HEK293 (cell line): ENCODE measurements around the gene ABCC11.

Experiments
- BCL6B ChIP-seq: fragments of 450-650 bp; formaldehyde crosslinking; IDR thresholded peaks from 2 replicates; pipeline ENCODE4 v1.5.1; 2017; ENCODE audit warnings: missing biosample characterization, missing genetic modification characterization
- GLIS1 ChIP-seq: fragments of 450-650 bp; formaldehyde crosslinking; IDR thresholded peaks from 2 replicates; pipeline ENCODE4 v1.5.1; 2016; ENCODE audit warnings: missing biosample characterization, missing genetic modification characterization
- KLF16 ChIP-seq: fragments of 450-650 bp; formaldehyde crosslinking; IDR thresholded peaks from 2 replicates; pipeline ENCODE4 v1.5.1; 2017; ENCODE audit warnings: missing biosample characterization, missing genetic modification characterization
- PATZ1 ChIP-seq: fragments of 450-650 bp; formaldehyde crosslinking; IDR thresholded peaks from 2 replicates; pipeline ENCODE4 v1.5.1; 2016; ENCODE audit warnings: missing biosample characterization, missing genetic modification characterization
- PBX3 ChIP-seq: sonication (generic); formaldehyde crosslinking; IDR thresholded peaks from 2 replicates; pipeline ENCODE4 v1.8.1; 2022; ENCODE audit warnings: mild to moderate bottlenecking, moderate library complexity, missing genetic modification reagents
- ZBTB48 ChIP-seq: fragments of 450-650 bp; formaldehyde crosslinking; IDR thresholded peaks from 2 replicates; pipeline ENCODE4 v1.5.1; 2016; ENCODE audit warnings: missing biosample characterization, missing genetic modification characterization
- ZFP3 ChIP-seq: fragments of 450-650 bp; formaldehyde crosslinking; IDR thresholded peaks from 2 replicates; pipeline ENCODE4 v1.5.1; 2016; ENCODE audit warnings: low read depth, missing biosample characterization, missing genetic modification characterization
- ZFP69B ChIP-seq: fragments of 450-650 bp; formaldehyde crosslinking; IDR thresholded peaks from 2 replicates; pipeline ENCODE4 v1.5.1; 2016; ENCODE audit warnings: missing biosample characterization, missing genetic modification characterization
- ZIC2 ChIP-seq: fragments of 450-650 bp; formaldehyde crosslinking; IDR thresholded peaks from 2 replicates; pipeline ENCODE4 v1.5.1; 2016; ENCODE audit warnings: missing biosample characterization, missing genetic modification characterization
- ZNF10 ChIP-seq: fragments of 450-650 bp; formaldehyde crosslinking; IDR thresholded peaks from 2 replicates; pipeline ENCODE4 v1.5.1; 2017; ENCODE audit warnings: missing biosample characterization, missing genetic modification characterization
- ZNF175 ChIP-seq: fragments of 450-650 bp; formaldehyde crosslinking; IDR thresholded peaks from 2 replicates; pipeline ENCODE4 v1.5.1; 2016; ENCODE audit warnings: missing biosample characterization, missing genetic modification characterization
- ZNF184 ChIP-seq: fragments of 450-650 bp; IDR thresholded peaks from 2 replicates; pipeline ENCODE4 v1.5.1; 2018; ENCODE audit warnings: missing biosample characterization, mild to moderate bottlenecking, missing genetic modification characterization
- ZNF24 ChIP-seq: fragments of 450-650 bp; formaldehyde crosslinking; IDR thresholded peaks from 2 replicates; pipeline ENCODE4 v1.5.1; 2016; ENCODE audit warnings: missing biosample characterization, missing genetic modification characterization
- ZNF248 ChIP-seq: fragments of 450-650 bp; formaldehyde crosslinking; IDR thresholded peaks from 2 replicates; pipeline ENCODE4 v1.5.1; 2017; ENCODE audit warnings: missing biosample characterization, missing genetic modification characterization
- ZNF404 ChIP-seq: fragments of 450-650 bp; formaldehyde crosslinking; IDR thresholded peaks from 2 replicates; pipeline ENCODE4 v1.5.1; 2017; ENCODE audit warnings: missing biosample characterization, missing genetic modification characterization
- ZNF423 ChIP-seq: fragments of 450-650 bp; formaldehyde crosslinking; IDR thresholded peaks from 2 replicates; pipeline ENCODE4 v1.5.1; 2016; ENCODE audit warnings: missing biosample characterization, missing genetic modification characterization
- ZNF449 ChIP-seq: fragments of 450-650 bp; formaldehyde crosslinking; IDR thresholded peaks from 2 replicates; pipeline ENCODE4 v1.5.1; 2017; ENCODE audit warnings: missing biosample characterization, mild to moderate bottlenecking, missing genetic modification characterization, moderate library complexity
- ZNF513 ChIP-seq: fragments of 450-650 bp; IDR thresholded peaks from 2 replicates; pipeline ENCODE4 v1.5.1; 2018; ENCODE audit warnings: missing biosample characterization, missing genetic modification characterization
- ZNF692 ChIP-seq: fragments of 450-650 bp; formaldehyde crosslinking; IDR thresholded peaks from 2 replicates; pipeline ENCODE4 v1.5.1; 2016; ENCODE audit warnings: missing biosample characterization, missing genetic modification characterization
- ZNF701 ChIP-seq: fragments of 450-650 bp; formaldehyde crosslinking; IDR thresholded peaks from 2 replicates; pipeline ENCODE4 v1.5.1; 2016; ENCODE audit warnings: missing biosample characterization, missing genetic modification characterization
- ZNF785 ChIP-seq: fragments of 450-650 bp; formaldehyde crosslinking; IDR thresholded peaks from 2 replicates; pipeline ENCODE4 v1.5.1; 2016; ENCODE audit warnings: missing biosample characterization, missing genetic modification characterization
- TF ChIP-seq, protein P1 (sequence below): fragments of 450-650 bp; IDR thresholded peaks from 2 replicates; pipeline ENCODE4 v1.5.1; 2018; ENCODE audit warnings: missing biosample characterization, mild to moderate bottlenecking, missing genetic modification characterization
- TF ChIP-seq, protein P2 (sequence below): fragments of 450-650 bp; formaldehyde crosslinking; conservative IDR thresholded peaks from 2 replicates; pipeline ENCODE4 v1.5.1; 2016; ENCODE audit warnings: low read depth, missing biosample characterization, missing genetic modification characterization

ABCC11 gene

GRCh38 chr16:48164907-48165715 is 82.2 kb downstream of the ABCC11 start (continued):
- TF ChIP-seq, protein P1, sequence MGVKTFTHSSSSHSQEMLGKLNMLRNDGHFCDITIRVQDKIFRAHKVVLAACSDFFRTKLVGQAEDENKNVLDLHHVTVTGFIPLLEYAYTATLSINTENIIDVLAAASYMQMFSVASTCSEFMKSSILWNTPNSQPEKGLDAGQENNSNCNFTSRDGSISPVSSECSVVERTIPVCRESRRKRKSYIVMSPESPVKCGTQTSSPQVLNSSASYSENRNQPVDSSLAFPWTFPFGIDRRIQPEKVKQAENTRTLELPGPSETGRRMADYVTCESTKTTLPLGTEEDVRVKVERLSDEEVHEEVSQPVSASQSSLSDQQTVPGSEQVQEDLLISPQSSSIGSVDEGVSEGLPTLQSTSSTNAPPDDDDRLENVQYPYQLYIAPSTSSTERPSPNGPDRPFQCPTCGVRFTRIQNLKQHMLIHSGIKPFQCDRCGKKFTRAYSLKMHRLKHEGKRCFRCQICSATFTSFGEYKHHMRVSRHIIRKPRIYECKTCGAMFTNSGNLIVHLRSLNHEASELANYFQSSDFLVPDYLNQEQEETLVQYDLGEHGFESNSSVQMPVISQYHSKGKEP (tag by site-specific recombination): no peak
- TF ChIP-seq BCL6B (tag by site-specific recombination): no peak
- TF ChIP-seq ZNF513 (tag by site-specific recombination): no peak
- no peak for TF ChIP-seq ZNF10
- TF ChIP-seq PATZ1 (tag by site-specific recombination): peak; percentile 76
- TF ChIP-seq, protein P2, sequence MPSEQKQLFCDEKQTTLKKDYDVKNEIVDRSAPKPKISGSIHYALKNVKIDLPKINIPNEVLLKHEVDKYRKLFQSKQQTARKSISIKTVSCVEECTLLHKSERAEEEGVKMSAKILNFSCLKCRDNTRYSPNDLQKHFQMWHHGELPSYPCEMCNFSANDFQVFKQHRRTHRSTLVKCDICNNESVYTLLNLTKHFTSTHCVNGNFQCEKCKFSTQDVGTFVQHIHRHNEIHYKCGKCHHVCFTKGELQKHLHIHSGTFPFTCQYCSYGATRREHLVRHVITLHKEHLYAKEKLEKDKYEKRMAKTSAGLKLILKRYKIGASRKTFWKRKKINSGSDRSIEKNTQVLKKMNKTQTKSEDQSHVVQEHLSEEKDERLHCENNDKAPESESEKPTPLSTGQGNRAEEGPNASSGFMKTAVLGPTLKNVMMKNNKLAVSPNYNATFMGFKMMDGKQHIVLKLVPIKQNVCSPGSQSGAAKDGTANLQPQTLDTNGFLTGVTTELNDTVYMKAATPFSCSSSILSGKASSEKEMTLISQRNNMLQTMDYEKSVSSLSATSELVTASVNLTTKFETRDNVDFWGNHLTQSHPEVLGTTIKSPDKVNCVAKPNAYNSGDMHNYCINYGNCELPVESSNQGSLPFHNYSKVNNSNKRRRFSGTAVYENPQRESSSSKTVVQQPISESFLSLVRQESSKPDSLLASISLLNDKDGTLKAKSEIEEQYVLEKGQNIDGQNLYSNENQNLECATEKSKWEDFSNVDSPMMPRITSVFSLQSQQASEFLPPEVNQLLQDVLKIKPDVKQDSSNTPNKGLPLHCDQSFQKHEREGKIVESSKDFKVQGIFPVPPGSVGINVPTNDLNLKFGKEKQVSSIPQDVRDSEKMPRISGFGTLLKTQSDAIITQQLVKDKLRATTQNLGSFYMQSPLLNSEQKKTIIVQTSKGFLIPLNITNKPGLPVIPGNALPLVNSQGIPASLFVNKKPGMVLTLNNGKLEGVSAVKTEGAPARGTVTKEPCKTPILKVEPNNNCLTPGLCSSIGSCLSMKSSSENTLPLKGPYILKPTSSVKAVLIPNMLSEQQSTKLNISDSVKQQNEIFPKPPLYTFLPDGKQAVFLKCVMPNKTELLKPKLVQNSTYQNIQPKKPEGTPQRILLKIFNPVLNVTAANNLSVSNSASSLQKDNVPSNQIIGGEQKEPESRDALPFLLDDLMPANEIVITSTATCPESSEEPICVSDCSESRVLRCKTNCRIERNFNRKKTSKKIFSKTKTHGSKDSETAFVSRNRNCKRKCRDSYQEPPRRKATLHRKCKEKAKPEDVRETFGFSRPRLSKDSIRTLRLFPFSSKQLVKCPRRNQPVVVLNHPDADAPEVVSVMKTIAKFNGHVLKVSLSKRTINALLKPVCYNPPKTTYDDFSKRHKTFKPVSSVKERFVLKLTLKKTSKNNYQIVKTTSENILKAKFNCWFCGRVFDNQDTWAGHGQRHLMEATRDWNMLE (tag by site-specific recombination): 0 out of 2 replicates have a peak, but pooled peaks have one; percentile 25
- no peak for TF ChIP-seq KLF16 (tag by site-specific recombination)
- TF ChIP-seq ZNF24 (tag by site-specific recombination): no peak
- no peak for TF ChIP-seq ZNF184
- no peak for TF ChIP-seq ZNF449 (tag by site-specific recombination)
- TF ChIP-seq ZNF404 (tag by site-specific recombination): no peak
- no peak for TF ChIP-seq ZNF175 (tag by site-specific recombination)
- peak; percentile 88 for TF ChIP-seq ZNF692 (tag by site-specific recombination)
- peak; percentile 64 for TF ChIP-seq ZIC2 (tag by site-specific recombination)
- peak; percentile 68 for TF ChIP-seq ZFP69B (tag by site-specific recombination)
- TF ChIP-seq ZNF423 (tag by site-specific recombination): no peak
- TF ChIP-seq GLIS1 (tag by site-specific recombination): peak; percentile 52; the same call in 1 of the 2 replicates
- TF ChIP-seq ZNF701: no peak
- TF ChIP-seq ZBTB48 (tag by site-specific recombination): peak; percentile 78
- TF ChIP-seq ZNF248 (tag by site-specific recombination): no peak
- no peak for TF ChIP-seq PBX3 (CRISPR knock-in tag)
- TF ChIP-seq ZNF785 (tag by site-specific recombination): no peak
- TF ChIP-seq ZFP3 (tag by site-specific recombination): no peak
